ENCODE data around the gene PM20D2.

The PM20D2 gene

DNA sequence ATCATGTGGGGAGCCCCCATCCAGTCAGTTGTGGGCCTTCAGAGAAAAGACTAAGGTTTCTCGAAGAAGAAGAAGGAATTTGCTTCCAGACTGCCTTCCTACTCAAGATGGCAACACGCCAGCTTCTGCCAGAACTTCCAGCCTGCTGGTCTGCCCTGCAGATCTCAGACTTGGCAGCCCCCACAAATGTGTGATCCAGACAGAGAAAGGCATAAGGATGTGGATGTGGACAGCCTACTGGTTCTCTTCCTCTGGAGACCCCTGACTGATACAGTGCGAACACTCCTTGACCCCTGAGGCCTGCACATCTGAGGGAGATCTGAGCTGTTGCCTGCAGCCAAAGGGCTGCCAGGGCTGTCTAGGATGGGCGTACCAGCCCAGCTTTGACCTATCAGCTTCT is 62.7 kb downstream of the PM20D2 start:
- DNase-seq = no peak

DNA sequence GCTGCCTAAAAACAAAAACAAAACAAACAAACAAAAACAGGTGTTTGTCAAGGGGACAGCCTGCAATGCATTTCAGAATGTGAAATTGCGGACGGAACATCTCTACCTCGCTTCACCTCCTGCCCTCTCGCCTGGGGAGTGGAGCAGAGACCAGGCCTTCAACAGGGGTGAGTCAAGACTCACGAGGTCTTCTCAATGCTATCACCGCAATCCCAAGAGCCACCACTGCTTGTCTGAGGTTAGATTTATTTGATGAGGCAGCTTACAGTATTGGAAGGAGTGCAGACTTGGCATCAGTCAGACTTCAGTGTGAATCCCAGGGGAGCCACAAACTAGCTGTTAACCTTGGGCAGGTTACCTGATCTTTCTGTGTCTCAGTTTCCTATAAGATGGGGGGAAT is 63.6 kb downstream of the PM20D2 start:
- no peak for DNase-seq

GRCh38 chr6:89212472-89212871 is 66.6 kb downstream of the PM20D2 start:
- DNase-seq = no peak

GRCh38 chr6:89214197-89214596 is 68.3 kb downstream of the PM20D2 start:
- DNase-seq = no peak
